GM18520 (cell line): ENCODE data around the gene LLGL2.

ENCODE experiments used
- ATAC-seq: cut with Tn5 transposase; IDR thresholded peaks from one replicate; pipeline ENCODE4 v1.9.1; 2021; ENCODE audit not compliant: unreplicated experiment

Gene LLGL2

DNA sequence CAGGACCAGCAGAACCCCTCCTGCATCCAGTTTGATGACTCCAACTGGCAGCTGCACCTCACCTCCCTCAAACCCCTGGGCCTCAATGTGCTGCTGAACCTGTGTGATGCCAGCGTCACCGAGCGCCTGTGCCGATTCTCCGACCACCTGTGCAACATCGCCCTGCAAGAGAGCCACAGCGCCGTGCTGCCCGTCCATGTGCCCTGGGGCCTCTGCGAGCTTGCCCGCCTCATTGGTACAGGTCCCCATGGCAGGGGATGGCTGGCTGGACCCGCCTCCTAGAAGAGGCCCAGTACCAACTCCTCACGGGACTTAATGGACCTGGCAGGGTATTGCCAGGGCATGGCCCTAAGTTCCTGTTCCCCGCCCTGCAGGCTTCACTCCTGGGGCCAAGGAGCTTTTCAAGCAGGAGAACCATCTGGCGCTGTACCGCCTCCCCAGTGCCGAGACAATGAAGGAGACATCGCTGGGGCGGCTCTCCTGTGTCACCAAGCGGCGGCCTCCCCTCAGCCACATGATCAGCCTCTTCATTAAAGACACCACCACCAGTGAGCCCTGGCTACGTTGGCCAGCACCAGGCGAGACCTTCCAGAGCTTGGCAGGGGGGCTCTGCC lies 32.8 kb upstream of the LLGL2 start:
- ATAC-seq = no peak

DNA sequence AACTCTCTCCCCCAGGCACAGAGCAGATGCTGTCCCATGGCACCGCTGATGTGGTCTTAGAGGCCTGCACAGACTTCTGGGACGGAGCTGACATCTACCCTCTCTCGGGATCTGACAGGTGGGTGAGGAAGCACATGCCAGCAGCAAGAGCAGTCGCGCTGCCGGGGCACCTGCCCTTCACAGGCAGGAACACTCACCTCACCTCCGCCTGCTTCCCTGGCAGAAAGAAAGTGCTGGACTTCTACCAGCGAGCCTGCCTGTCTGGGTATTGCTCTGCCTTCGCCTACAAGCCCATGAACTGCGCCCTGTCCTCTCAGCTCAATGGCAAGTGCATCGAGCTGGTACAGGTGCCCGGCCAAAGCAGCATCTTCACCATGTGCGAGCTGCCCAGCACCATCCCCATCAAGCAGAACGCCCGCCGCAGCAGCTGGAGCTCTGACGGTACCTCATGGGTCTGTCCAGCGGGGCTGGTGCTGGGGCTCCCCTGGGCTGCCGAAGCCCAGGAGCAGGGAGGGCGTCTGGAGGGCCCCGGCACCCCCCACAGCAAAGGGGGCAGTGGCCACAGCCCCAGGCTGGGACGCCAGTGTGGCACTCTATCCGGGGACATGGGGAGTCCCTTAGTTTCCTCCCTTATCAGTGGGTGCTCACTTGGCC lies 31.9 kb upstream of the LLGL2 start:
- no peak for ATAC-seq

DNA sequence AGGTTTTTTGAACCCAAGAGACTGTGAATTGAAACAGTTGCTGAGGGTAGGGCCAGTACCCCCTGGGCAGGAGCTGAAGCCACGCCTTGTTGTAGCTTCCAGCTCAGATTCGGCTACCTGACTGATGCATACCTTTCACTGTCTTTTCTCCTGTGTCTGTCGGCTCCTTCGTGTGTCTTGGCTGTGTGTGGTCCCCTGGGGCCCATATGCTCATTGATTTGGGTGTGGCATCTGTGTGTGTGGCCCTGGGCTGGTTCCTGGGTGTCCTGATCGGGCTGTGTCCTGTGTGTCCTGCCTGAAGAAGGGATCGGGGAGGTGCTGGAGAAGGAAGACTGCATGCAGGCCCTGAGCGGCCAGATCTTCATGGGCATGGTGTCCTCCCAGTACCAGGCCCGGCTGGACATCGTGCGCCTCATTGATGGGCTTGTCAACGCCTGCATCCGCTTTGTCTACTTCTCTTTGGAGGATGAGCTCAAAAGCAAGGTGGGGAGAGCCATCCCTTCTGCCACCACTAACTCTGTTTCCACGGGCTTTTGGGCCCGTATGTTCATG lies 31.1 kb upstream of the LLGL2 start:
- ATAC-seq = no peak

DNA sequence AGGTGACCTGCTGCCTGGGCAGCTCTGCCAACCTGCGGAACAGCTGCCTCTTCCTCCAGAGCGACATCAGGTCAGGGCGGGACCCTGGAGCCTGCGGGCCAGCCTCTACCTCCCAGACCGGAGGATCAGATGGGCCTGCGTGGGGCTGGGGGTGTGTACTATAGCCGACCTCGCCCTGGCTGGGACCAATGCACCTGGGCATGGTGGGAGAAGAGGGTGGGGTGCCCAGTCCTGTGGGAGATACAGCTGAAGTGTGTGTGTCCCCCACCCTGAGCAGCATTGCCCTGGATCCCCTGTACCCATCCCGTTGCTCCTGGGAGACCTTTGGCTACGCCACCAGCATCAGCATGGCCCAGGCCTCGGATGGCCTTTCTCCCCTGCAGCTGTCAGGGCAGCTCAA lies 29.5 kb upstream of the LLGL2 start:
- no peak for ATAC-seq

DNA sequence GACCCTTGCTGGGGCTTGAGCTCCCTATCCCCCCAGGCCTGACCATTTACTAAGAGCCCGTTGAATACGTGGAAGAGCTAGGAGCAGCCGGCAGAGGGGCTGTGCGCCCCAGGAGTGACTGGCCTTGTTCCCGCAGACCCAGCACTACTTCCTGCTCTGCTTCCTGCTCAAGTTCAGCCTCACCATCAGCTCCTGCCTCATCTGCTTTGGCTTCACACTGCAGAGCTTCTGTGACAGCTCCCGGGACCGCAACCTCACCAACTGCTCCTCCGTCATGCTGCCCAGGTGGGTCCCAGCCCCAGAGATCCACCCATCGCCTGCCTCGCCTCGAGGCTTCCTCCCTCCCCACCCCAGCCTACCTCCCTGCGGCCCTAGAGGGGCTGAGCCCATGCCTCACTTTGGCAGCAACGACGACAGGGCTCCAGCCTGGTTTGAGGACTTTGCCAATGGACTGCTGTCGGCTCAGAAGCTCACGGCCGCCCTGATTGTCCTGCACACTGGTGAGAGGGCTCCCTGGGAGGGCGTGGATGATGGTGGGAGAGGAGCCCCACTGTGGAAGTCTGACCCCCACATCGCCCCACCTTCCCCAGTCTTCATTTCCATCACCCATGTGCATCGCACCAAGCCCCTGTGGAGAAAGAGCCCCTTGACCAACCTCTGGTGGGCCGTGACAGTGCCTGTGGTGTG lies 27.3 kb upstream of the LLGL2 start:
- no peak for ATAC-seq

DNA sequence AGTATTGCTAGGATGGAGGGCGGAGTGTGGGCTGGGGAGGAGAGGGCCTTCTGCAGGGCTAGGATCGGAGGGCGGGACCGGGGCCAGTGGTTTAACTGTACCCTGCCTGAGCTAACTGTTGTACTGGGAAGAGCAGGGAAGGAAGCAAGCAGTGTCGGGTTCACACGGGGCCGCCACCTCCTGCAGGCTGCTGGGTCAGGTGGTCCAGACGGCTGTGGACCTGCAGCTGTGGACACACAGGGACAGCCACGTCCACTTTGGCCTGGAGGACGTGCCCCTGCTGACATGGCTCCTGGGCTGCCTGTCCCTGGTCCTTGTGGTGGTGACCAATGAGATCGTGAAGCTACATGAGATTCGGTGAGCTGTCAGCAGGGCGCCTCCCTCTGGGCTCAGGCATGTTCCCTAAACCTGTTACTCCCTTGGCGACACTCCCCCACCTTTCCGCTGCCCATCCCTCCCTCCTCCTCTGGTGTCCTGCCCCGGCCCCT lies 26.7 kb upstream of the LLGL2 start:
- ATAC-seq = no peak

DNA sequence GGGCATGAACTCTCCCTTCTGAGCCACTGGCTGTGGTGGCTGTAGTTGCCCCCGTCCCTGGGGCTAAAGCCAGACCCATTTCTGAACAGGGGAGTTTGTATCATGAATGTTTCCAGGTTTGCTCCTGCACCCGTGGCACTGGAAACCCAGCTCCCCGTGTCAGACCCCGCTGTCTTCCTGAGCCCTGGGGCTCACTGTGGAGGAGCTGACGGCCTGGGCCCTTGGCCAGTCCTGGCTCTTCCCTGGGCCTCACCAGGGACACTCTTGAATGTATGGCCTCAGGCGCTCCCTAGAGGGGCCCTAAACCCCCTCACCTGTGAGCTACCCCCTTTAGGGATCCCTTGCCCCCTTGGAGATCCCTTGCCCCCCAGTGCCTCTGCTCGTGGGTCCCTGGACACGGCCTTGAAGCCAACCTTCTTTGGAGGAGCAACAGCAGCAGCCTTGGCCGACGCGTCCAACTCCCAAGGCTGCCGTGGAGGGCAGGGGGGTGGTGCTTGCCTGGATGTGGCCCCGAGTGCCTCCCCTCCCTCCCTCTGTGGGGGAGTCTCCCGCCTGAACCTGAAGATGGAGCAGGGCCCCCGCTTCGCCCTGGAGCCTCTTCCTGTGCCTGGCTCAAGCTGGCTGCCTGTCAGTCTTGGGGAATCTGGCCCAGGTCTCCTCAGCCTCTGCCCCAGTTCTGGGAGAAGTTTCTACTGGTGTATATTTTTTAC lies 26.0 kb upstream of the LLGL2 start:
- ATAC-seq = no peak

DNA sequence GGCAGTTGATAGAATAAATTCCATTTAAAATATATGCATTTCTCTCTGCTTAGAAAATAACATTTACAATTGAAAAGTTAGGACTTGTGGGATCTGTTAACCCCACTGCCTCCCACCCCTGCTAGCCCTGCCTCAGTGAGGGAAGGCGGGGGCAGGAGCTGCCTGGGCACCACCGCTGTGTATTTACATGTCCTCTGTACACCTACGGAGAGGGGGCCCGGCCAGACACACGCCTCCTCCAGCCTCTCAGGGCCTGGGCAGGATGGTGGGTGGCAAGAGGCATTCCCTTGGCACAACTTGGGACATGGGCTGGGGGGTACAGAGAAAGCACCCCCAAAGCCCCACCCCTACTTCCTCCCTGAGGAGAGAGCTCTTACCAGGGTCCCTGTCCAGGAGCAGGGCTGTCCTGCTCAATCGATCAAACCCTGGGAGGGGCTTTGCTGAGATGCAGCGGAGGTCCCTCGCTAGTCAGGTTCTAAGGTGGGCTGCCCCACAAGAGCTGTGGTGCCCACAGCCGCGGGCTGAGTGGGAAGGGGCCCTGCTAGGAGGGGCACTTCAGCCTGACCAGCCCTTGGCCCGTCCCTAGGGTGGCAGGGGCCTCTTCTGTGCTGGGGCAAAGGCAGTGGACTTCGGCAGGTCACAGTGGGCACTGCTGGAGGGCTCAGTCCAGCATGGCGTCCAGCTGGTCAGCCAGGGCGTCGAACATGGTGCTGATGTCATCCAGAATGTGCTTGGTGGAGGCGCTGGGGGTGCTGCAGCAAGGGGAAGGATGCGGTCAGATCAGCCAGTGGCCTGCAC lies 24.9 kb upstream of the LLGL2 start:
- no peak for ATAC-seq

DNA sequence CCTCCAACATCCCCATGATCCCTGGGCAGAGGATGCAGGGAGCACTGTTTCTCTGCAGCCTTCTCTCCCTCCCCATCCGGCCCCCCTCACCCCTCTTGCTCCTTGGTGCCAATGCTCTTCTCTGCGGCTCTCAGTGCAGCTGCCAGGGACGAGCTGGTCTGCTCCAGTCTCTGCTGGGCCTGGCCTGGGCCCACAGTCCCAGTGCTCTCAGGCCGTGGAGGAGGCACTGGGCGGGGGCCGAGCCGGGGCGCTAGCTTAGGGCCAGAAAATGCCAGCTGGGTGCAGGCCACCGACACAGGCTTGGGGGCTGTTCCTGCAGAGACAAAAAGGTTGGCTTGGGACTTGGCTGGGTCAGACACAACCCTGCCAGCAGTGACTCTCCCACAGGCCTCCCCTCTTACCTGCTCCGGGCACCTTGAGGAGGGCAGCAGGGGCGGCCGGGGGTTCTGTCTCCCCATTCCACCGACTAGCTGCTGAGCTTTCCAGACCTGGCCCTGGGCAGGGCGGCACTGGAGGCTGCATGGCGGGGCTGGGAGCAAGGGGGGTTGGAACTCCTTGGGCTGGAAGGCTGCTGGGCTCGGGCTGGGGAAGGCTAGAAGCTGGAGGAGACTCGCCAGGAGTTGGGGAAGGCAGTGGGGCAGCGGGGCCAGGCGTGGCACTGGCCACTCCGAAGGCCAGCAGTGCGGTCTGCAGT lies 24.0 kb upstream of the LLGL2 start:
- no peak for ATAC-seq

DNA sequence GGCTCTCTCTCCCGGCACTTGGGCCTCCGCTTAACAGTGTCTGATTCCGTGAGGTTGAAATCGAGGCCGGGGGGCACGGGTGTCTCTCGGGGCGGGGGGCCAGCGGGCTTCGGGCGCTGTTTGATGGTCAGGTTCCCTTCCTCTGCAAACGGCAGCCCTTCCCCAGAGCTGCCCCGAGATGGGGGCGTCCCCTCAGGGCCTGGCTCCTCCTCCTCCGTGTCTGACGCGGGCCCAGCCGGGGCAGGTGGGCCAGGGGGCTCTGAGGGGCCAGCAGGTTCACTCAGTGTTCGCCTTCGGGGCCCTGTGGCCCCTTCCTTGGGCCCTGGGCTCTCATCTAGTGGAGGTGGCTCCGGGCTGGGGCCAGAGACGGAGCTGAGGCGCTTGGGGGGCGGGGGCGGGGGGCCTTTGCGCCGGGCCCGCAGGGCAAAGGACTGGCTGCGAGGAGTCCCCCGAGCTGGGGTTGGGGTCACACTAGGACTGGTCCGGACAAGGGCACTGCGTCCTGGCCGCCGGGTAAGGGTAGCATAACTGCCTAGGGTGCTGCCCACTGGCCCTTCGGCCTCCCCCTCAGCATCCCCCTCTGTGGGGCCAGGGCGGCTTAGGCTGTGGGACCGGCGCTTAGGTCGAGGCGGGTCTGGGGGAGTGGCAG lies 23.3 kb upstream of the LLGL2 start:
- ATAC-seq = no peak

DNA sequence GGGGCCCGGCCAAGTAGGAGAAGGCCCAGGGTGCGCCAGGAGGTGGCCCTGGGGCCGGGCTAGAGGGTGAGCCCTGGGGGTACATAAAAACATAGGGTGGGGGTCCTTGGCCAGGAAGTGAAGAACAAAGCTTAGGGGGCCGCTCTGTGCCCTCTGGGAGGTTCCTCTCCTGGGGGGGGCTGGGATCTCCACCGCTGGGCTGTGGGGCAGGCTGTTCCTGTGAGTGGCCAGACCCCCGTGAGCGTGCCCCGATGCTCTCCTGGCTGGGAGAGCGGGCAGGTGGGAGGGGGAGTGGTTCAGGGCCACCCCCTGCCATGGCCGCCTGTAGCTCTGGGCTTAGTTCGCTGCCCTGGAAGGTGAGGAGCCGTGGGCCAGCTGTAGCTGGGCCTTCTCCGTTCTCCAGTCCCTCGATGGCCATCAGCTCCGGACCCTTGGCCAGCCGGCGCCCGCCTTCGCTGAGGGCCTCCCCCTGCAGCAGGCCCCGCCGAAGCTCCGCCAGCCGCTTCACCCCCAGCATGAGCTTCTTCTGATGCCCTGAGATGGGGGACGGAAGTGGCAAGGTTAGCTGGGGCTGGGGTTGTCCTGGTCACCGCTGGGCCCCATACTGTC lies 22.7 kb upstream of the LLGL2 start:
- ATAC-seq = no peak

DNA sequence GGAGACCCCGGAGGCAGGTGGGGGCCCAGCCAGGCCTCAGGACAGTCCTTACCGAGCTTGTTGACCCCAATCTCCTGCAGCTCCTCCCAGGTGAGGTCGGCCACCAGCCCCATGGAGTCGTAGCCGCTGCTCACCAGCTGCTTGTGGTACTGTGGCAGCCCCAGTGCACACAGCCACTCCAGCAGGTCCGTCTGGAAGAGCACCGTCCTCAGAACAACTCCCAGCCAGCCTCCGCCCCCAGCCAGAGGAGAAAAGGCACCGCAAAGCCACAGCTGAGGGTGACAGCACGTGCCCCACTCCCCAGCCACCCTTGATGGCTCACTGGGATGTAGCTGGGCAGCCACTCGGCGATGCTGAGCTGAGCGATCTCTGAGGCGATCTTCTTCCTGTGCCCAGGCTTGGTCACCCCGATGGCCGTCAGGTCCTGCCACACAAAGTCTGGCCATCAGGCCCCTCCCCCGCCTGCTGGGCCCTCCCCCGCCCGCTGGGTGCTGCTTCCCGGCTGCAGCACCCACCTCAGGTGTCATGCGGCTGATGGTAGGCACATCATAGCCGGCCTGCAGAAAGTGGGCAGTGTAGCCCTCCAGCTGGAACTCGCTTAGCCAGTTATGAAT lies 22.1 kb upstream of the LLGL2 start:
- no peak for ATAC-seq

DNA sequence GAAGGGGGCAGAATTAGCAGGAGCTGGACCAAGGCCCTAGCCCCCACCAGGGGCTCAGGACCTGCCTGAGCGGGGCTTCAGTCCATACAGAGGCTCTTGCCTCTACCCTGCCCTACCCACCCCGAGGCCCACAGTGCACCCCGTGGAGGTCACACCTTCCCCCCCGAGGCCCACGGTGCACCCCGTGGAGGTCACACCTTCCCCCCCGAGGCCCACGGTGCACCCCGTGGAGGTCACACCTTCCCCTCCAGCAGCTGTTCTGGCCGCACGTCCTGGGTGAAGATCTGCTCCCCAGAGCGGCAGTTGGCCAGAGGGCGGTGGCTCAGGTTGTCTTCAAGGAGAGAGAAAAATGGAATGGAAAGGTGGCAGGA lies 21.5 kb upstream of the LLGL2 start:
- ATAC-seq = no peak

DNA sequence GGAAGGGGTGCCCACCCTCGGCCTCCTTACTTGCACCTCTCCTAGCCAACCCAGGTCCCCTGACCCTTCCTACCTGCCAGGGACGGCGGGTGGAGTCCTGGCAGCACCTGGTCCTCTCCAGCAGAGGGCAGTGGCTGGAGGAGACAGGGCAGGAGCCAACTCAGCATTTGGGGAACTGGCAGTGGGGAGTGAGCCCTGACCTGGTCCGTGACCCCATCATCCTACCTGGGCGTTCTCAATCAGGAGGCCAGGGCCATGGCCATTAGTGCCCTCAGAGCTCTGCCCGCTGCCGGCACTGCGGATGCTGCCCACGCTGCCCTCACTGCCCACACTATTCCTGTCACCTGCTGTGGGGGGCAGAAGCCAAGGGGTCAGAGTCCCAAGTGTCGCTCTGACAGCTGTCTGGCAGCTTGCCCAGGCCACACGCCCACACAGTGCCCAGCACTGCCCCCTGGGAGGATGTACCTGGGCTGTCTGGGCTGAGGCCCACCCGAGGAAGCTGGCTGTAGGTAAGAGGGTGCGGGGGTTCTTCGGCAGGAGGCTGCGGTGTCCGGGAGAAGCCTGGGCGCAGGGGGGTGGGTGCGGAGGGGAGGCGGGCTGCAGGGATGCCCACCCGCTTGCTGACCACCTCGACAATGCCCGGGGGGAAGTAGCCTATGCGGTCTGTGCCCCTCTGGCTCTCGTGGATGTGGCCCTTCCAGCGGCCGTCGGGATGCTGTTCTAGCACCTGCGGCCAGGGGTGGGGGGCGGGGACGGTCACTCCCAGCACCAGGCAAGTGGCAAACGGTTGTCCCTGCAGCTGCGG lies 20.9 kb upstream of the LLGL2 start:
- ATAC-seq = no peak

DNA sequence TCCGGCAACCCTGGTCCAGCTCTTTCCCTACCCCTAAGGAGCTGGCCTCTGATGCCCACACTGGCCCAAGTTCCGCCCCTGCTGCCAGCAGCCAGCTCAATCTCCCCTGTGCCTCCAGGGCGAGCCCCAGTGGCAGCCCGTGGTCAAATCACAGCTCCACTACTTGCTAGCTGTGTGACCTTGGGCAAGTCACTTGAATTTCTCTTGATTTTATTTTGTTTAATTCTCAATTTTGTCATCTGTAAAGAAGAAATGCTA lies 20.4 kb upstream of the LLGL2 start:
- ATAC-seq = no peak

DNA sequence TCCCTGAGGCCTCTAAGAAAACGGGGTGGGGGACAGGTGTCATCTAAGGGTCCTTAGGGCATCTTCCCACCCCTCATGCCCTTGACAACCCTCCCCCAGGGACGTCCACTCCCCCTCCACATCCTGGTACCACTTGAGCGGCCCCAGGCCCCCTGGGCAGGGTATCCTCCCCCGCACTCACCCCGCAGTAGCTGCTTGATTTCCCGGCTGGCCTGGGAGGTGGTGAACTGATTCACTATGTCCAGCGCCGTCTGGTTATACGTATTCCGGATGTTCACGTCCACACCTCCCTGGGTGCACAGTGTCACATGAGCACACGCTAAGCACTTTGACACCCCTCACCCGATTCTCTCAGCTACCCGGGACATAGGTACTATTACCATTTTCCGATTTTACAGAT lies 19.9 kb upstream of the LLGL2 start:
- no peak for ATAC-seq

DNA sequence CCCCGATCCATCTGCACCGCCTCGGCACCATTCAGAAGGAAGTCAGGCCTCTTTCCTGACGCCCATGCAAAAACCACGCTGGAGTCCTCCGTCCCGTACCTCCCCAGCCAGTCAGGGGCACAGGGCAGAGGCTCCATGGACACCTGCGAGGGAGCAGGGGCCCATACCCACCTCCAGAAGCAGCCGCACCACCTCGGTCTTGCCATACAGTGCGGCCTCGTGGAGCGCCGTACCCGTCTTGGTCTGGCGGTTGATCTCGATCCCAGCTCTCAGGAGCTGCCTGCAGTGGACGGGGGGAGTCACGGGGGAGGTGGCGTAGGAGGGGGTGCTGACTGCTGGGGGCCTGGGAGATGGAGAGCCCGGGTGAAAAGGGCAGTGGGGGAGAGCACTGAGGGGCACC lies 19.4 kb upstream of the LLGL2 start:
- no peak for ATAC-seq

DNA sequence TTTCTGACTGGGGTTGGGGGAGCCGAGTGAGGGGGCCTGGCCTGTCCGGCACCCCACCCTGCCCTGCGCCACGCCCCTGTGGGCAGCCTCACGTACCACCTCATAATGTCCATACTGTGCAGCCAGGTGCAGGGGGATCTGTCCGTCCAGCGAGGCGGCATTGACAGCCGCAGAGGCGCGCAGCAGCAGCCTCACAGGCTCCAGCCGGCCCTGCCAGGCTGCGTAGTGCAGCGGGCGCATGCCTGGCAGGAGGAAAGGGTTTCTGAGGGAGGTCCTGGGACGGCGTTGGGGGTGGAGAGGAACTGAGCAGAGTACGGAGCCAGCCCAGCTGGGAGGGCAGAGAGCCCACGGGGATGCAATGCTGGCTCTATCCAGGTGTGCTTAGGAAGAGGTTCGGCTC lies 18.6 kb upstream of the LLGL2 start:
- ATAC-seq = no peak
